Measurements from ENCODE around the gene RBFOX2.

DNA sequence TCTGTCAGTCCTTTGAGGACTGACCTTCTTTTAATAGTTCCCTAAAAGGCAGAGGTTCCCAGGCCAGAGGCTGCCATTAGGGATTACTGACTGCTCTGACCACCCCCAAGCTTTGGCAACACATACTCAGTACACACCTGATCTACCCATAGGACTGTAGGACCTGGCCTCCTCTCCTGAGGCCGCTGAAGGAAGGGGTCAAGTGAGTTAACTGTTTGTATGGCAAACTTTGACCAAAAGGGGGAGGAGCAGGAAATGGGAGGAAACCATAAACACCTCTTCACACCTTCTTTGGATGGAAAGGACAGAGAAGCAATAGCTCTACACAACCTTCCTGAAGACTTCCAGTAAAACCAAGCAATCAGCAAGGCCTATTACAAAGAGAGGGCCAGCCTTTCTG, 207.0 kb downstream of the RBFOX2 start:
- TF ChIP-seq CTCF (IDR thresholded peaks at IDR 0.05) (no peak), RFX5 (IDR thresholded peaks at IDR 0.05; ENCODE audit: low read length) (no peak), USF1 (IDR thresholded peaks at IDR 0.05; ENCODE audit: borderline replicate concordance, low read depth) (no peak), USF2 (IDR thresholded peaks at IDR 0.05; ENCODE audit: borderline replicate concordance, low read depth, low read length) (no peak), POLR2AphosphoS5 (IDR thresholded peaks at IDR 0.05; ENCODE audit: low read depth, low read length) (no peak), SMC3 (IDR thresholded peaks at IDR 0.05; ENCODE audit: low read depth, low read length) (no peak)
